Hippocampal formation (tissue), 2 donors: ENCODE results near the gene GARNL3.

Source experiments
- DNase-seq, 2 donors: peaks; one replicate each; lab custom pipeline; 2025; lab: John Stamatoyannopoulos, UW

GARNL3 gene

GRCh38 chr9:127264462-127265219 is at the start of gene GARNL3:
TSS of gene GARNL3 (plus strand) at chr9:127264774. CDS start at chr9:127264878, 104 bp downstream.
- DNase-seq = peak in 1 of 2 donors; percentile 53

- DNase-seq = no peak
These were observed 49.0 kb upstream of the GARNL3 start for GRCh38 chr9:127215268-127216209.

GRCh38 chr9:127216210-127216887 is 48.2 kb upstream of the GARNL3 start:
- no peak for DNase-seq

- DNase-seq = no peak
These were observed 47.7 kb upstream of the GARNL3 start for GRCh38 chr9:127216888-127217217.

GRCh38 chr9:127218818-127219217 is 45.8 kb upstream of the GARNL3 start:
- DNase-seq = no peak

- no peak for DNase-seq
These were observed 45.1 kb upstream of the GARNL3 start for GRCh38 chr9:127219520-127219919.

GRCh38 chr9:127221695-127222094 is 42.9 kb upstream of the GARNL3 start:
- DNase-seq = no peak

- no peak for DNase-seq
These were observed 42.0 kb upstream of the GARNL3 start for GRCh38 chr9:127222388-127223095.

- DNase-seq = no peak
These were observed 41.3 kb upstream of the GARNL3 start for GRCh38 chr9:127223266-127223665.

- DNase-seq = no peak
These were observed 40.8 kb upstream of the GARNL3 start for GRCh38 chr9:127223810-127224177.

GRCh38 chr9:127224178-127224882 is 40.2 kb upstream of the GARNL3 start:
- peak; percentile 64 to 83 for DNase-seq

GRCh38 chr9:127224883-127225739 is 39.5 kb upstream of the GARNL3 start:
- DNase-seq = peak; percentile 91 to 99

- DNase-seq = peak in 1 of 2 donors; percentile 25
These were observed 38.6 kb upstream of the GARNL3 start for GRCh38 chr9:127225801-127226625.

GRCh38 chr9:127229691-127230417 is 34.7 kb upstream of the GARNL3 start:
- no peak for DNase-seq

- no peak for DNase-seq
These were observed 32.9 kb upstream of the GARNL3 start for GRCh38 chr9:127231666-127232065.

GRCh38 chr9:127232833-127233549 is 31.6 kb upstream of the GARNL3 start:
- DNase-seq = no peak

GRCh38 chr9:127233550-127233949 is 31.0 kb upstream of the GARNL3 start:
- DNase-seq = no peak

GRCh38 chr9:127233989-127234388 is 30.6 kb upstream of the GARNL3 start:
- no peak for DNase-seq
